GM18507 (cell line): ENCODE measurements around the gene MFRP.

Experiments
- DNase-seq: peaks from one replicate; pipeline ENCODE4 v3.0.0; 2011; ENCODE audit warnings: low read depth; ENCODE audit not compliant: insufficient read length; ENCODE audit errors: extremely low spot score
- FAIRE-seq: peaks from 2 replicates; lab custom pipeline; 2011; peaks lifted over from hg19 to GRCh38; lab: Jason Lieb, UNC

Gene MFRP

GRCh38 chr11:119341222-119342022, 5.1 kb downstream of the MFRP start:
- no peak for FAIRE-seq
- no peak for DNase-seq

GRCh38 chr11:119340335-119341221, 5.9 kb downstream of the MFRP start, which contains the start of gene C1QTNF5:
C1QTNF5 (minus strand) TSS chr11:119340883; CDS start chr11:119340397, 486 bp downstream.
- DNase-seq (no peak), FAIRE-seq (no peak)

GRCh38 chr11:119339589-119340334, 6.7 kb downstream of the MFRP start:
- no peak for FAIRE-seq

GRCh38 chr11:119338965-119339588, 7.4 kb downstream of the MFRP start:
- FAIRE-seq (no peak), DNase-seq (no peak)

More at GRCh38 chr11:119339589-119340334, 6.7 kb downstream of the MFRP start:
- no peak for DNase-seq

GRCh38 chr11:119338318-119338890, 8.1 kb downstream of the MFRP start:
- FAIRE-seq: peak; percentile 18
- no peak for DNase-seq

DNA sequence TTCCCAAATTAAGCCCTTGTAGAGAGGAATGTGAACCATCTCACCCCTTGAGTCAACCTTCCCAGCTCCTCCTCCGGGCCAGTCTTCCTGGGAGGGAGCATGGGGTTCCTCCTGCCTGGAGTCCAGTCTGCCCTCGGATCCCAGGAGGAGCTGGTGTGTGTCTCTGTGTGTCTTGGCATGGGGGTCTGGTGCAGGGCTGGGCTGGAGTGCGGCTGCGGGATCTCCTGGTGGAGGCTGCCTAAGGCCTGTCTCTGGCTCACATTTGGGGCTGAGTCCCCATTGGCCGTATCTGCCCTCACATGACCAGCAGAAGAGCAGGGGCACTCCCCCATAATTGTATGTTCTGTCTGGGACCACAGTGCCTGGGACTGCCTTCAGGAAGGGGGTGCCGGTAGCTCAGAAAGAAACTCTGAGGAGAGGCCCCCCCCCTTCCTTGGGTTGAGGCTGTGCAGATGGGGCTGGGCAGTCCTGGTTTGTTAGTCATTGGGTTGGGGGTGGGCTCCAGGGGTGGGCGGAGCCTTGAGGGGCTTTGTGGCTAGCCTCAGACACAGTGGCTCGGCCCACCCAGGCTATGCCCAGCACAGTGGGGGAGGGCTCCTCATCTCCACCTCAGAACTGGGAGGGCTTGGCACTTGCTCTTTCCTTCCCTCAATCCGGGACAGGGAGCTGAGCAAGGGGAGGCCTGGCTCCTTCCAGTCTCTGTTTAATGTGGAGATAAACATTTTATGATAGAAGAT, 8.8 kb downstream of the MFRP start:
- FAIRE-seq (no peak), DNase-seq (no peak)

GRCh38 chr11:119336744-119337469, 9.6 kb downstream of the MFRP start:
- DNase-seq (no peak), FAIRE-seq (no peak)

DNA sequence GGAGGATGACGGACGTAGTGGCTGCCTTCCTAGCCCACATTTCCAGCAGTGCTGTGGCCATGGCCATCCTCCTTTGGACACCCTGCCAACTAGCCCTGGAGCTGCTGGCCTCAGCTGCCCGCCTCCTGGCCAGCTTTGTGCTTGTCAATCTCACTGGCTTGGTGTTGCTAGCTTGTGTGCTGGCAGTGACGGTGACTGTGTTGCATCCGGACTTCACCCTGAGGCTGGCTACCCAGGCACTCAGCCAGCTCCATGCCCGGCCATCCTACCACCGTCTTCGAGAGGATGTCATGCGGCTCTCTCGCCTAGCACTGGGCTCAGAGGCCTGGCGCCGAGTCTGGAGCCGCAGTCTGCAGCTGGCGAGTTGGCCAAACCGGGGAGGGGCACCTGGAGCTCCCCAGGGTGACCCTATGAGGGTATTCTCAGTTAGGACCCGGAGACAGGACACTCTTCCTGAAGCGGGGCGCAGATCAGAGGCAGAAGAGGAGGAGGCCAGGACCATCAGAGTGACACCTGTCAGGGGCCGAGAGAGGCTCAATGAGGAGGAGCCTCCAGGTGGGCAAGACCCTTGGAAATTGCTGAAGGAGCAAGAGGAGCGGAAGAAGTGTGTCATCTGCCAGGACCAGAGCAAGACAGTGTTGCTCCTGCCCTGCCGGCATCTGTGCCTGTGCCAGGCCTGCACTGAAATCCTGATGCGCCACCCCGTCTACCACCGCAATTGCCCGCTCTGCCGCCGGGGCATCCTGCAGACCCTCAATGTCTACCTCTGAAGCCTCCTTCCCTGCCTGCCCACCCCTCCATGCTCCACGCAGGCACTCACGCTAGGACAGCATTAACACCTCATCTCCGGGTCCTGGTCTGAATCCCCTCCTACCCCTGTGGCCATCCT, 10.6 kb downstream of the MFRP start:
- FAIRE-seq: no peak

GRCh38 chr11:119335091-119335654, 11.3 kb downstream of the MFRP start:
- FAIRE-seq (no peak), DNase-seq (no peak)

More for the DNA sequence above, 10.6 kb downstream of the MFRP start:
- DNase-seq: no peak

DNA sequence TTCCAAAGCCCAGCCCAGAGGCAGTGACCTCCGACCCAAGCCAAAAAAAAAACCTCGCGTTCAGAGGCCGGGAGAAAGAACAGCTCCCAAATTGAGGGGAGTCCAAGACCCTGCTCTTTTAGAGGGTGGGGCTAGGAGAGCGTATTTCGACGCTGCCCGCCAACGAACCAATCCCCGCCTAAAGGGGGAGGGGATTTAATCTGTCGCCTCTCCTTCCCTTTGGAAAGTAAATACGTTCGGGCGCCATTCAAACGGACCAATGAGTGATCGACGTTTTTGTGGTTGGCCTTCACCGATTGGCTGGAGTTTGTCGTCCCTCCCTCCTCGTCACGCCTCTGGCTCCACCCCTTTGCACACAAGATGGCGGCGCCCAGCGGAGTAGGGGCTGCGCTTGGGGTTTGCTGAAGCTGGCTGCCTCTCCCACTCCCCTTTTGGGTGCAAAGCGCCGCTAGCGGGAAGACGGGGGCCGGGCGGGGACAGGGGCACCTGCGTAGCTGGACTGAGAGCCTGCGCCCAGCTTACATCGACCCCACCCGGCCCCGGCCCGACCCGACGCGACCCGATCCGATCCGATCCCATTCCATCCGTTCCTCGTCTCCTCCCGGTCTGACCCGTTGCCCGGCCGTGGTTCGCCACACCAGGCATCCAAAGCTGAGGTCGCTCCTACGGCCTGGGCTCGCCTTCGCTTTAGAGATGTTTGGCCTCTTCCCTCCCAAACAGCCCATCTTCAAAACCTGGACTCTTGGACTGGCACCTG, 12.2 kb downstream of the MFRP start, which contains the start of gene RNF26:
RNF26 (plus strand) TSS at position 354 of the 757 bp plus-strand sequence. CDS start 596 bp downstream, outside the sequence.
- DNase-seq: peak; percentile 99
- peak; percentile 100 for FAIRE-seq

DNA sequence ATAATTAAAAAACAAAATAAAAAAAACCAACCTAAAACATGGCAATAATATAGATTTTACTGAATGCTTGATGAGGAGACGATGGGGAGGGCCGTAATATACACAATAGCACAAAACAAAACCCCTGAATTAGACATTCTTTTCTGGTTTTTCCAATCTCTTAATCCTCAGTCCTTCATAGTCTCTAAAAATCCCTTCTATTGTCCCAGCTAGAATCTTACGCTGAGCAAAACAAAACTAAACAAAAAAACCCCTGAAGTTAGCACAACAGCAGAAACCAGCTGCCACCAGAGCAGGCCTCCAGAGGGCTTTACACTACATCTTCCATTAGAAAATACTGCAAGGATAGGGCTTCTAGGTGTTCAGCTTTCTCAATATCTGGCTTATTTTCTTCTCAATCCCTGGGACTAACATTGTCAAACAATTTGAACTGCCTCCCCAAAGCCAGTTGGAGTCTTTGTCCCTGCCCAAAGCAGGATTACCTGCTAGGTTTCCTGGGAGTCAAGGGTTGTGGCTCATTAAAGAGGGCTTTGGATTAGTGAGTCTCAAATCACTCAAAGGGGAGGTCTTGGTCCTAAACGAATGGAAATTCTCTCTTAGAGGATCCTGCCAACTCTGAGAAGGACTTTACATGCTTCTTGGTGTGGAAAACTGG, 14.3 kb downstream of the MFRP start:
- FAIRE-seq (no peak), DNase-seq (no peak)

- DNase-seq (no peak), FAIRE-seq (no peak)
Measured at GRCh38 chr11:119330237-119330636, 16.3 kb downstream of the MFRP start.

- no peak for FAIRE-seq
Measured at GRCh38 chr11:119329320-119329719, 17.2 kb downstream of the MFRP start.

DNA sequence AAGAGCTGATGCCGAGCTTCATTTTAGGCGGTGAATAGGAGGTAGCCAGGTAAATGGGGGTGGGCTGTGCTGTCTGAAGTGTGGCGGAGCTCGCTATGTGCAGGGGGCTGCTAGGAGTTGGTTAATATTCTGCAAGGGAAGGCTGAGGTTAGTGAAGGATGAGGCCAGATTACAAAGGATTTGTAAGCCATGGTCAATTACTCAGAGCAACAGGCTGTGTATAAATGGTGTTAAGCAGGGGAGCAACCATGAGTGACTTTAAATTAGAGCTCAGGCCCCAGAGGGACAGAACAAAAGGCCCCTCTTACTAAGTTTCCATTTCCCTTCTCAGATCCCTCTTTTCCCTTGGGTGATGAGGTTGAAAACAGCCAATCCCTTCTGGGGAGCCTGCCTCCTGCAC, 22.3 kb downstream of the MFRP start:
- FAIRE-seq: no peak
- DNase-seq: no peak

More at GRCh38 chr11:119329320-119329719, 17.2 kb downstream of the MFRP start:
- no peak for DNase-seq

- FAIRE-seq (peak; percentile 79), DNase-seq (no peak)
Measured at GRCh38 chr11:119323532-119324033, 22.9 kb downstream of the MFRP start.
